HCT116 (cell line): ENCODE measurements around the gene PRKCQ. TPM values are rescaled to one million over a fixed set of nuclear protein-coding genes. Genes with fewer than 3 reads are reported as not detected.

Experiments
- ATAC-seq: fragments of 200-7000 bp; cut with Tn5 transposase; 2 replicates; pipeline ENCODE4 v1.9.1; 2020; ENCODE audit warnings: mild to moderate bottlenecking, moderate library complexity
- BruUV-seq: library from RNA; stranded (reverse); fragments of 400-500 nt; replicated peaks from 2 replicates; lab custom pipeline; 2021; lab: Mats Ljungman, UMichigan
- CTCF ChIA-PET: fragments of 300-600 bp; sonication (Branson Sonifier 250); formaldehyde crosslinking; loops from one replicate; lab custom pipeline; 2021; ENCODE audit warnings: antibody characterized with exemption; lab: Charles Lee
- POLR2A ChIA-PET: fragments of 300-600, 350-600 bp; sonication (Branson Sonifier 250); formaldehyde crosslinking; loops from one replicate; lab custom pipeline; 2021; ENCODE audit warnings: antibody characterized with exemption; lab: Charles Lee
- RAD21 ChIA-PET, 2 experiments: fragments of 300-600 bp; sonication (Branson Sonifier 250); formaldehyde crosslinking; loops; one replicate each; lab custom pipeline; 2023; ENCODE audit warnings: low total read pairs in 2 of 2; ENCODE audit not compliant: uncharacterized antibody in 2 of 2, unreplicated experiment in 2 of 2, low non-redundant PET in 1 of 2; lab: Charles Lee
- DNase-seq: peaks from one replicate; pipeline ENCODE4 v3.0.0-alpha.2; 2010; ENCODE audit warnings: low read depth, low spot score
- H2AFZ ChIP-seq: fragments of 200-600 bp; shearing (Covaris generic), sonication (generic); 2 replicates; pipeline ENCODE4 v1.6.1; 2017; ENCODE audit warnings: low read depth, mixed run types, mixed read lengths, antibody characterized with exemption, low read length; ENCODE audit not compliant: poor library complexity, severe bottlenecking
- H3K27ac ChIP-seq: 2 replicates; pipeline ENCODE4 v1.5.1; 2012; ENCODE audit warnings: low read depth, low read length
- H3K27me3 ChIP-seq: fragments of 200-600 bp; sonication (generic); 2 replicates; pipeline ENCODE4 v1.6.1; 2016; ENCODE audit warnings: mixed run types, low read length, mixed read lengths; ENCODE audit not compliant: insufficient read depth
- H3K36me3 ChIP-seq, 2 experiments: fragments of 200-500 bp in 1 of 2; fragments of 200-600 bp in 1 of 2; sonication (Bioruptor generic) in 1 of 2; sonication (generic) in 1 of 2; 2 replicates each; pipeline versions ENCODE4 v1.5.1 to v1.6.1; 2014 to 2016; ENCODE audit warnings: low read length in 2 of 2, inconsistent platforms in 1 of 2, mixed read lengths in 1 of 2, mixed run types in 1 of 2; ENCODE audit not compliant: insufficient read depth in 2 of 2, control insufficient read depth in 1 of 2
- H3K4me1 ChIP-seq, 2 experiments: fragments of 200-600 bp in 1 of 2; sonication (generic) in 1 of 2; 2 replicates each; pipeline versions ENCODE4 v1.5.1 to v1.6.1; 2012 to 2017; ENCODE audit warnings: low read length in 2 of 2, inconsistent platforms in 1 of 2, mild to moderate bottlenecking in 1 of 2, mixed read lengths in 1 of 2, mixed run types in 1 of 2, moderate library complexity in 1 of 2; ENCODE audit not compliant: insufficient read depth in 2 of 2, control insufficient read depth in 1 of 2
- H3K4me2 ChIP-seq: fragments of 200-600 bp; sonication (generic); 2 replicates; pipeline ENCODE4 v1.6.1; 2017; ENCODE audit warnings: mixed run types, low read length, mixed read lengths
- H3K4me3 ChIP-seq, 2 experiments: fragments of 200-600 bp in 1 of 2; sonication (generic) in 1 of 2; replicated peaks in 1 of 2; 2 replicates each; pipeline ENCODE4 v1.5.1; 2011 to 2016; ENCODE audit warnings: low read length in 2 of 2, control low read depth in 1 of 2, low read depth in 1 of 2, mild to moderate bottlenecking in 1 of 2, mixed read lengths in 1 of 2, mixed run types in 1 of 2
- H3K79me2 ChIP-seq: fragments of 200-600 bp; sonication (generic); 2 replicates; pipeline ENCODE4 v1.6.1; 2017; ENCODE audit warnings: mild to moderate bottlenecking, mixed run types, low read length, moderate library complexity, mixed read lengths; ENCODE audit not compliant: insufficient read depth
- H3K9ac ChIP-seq: fragments of 200-600 bp; sonication (generic); 2 replicates; pipeline ENCODE4 v1.6.1; 2016; ENCODE audit warnings: low read length, mixed read lengths
- H3K9me2 ChIP-seq: fragments of 200-600 bp; sonication (generic), shearing (Covaris generic); 2 replicates; pipeline ENCODE4 v1.6.1; 2017; ENCODE audit warnings: mixed run types, mild to moderate bottlenecking, moderate library complexity; ENCODE audit not compliant: insufficient read depth
- H3K9me3 ChIP-seq, 2 experiments: fragments of 200-500 bp in 1 of 2; fragments of 200-600 bp in 1 of 2; sonication (Bioruptor generic) in 1 of 2; sonication (generic) in 1 of 2; 2 replicates each; pipeline ENCODE4 v1.6.1; 2014 to 2017; ENCODE audit warnings: low read length in 2 of 2, mixed read lengths in 2 of 2, inconsistent platforms in 1 of 2, low read depth in 1 of 2, mild to moderate bottlenecking in 1 of 2, mixed run types in 1 of 2, moderate library complexity in 1 of 2; ENCODE audit not compliant: control insufficient read depth in 1 of 2, insufficient read depth in 1 of 2
- H4K20me1 ChIP-seq: fragments of 200-600 bp; sonication (generic), shearing (Covaris generic); 2 replicates; pipeline ENCODE4 v1.6.1; 2017; ENCODE audit warnings: mixed run types, mild to moderate bottlenecking, moderate library complexity; ENCODE audit not compliant: insufficient read depth
- CBX3 ChIP-seq: IDR thresholded peaks from 2 replicates; pipeline ENCODE4 v1.6.1; 2012; ENCODE audit warnings: low read depth
- CEBPB ChIP-seq: IDR thresholded peaks from 2 replicates; pipeline ENCODE4 v1.6.1; 2012; ENCODE audit warnings: low read depth
- EZH2phosphoT487 ChIP-seq: fragments of 200-600 bp; IDR thresholded peaks from 2 replicates; pipeline ENCODE4 v1.6.1; 2018; ENCODE audit warnings: antibody characterized with exemption, borderline replicate concordance
- REST ChIP-seq: IDR thresholded peaks from 2 replicates; pipeline ENCODE4 v1.6.1; 2012; ENCODE audit warnings: low read depth
- SIN3A ChIP-seq: IDR thresholded peaks from 2 replicates; pipeline ENCODE4 v1.6.1; 2012; ENCODE audit warnings: low read depth
- SP1 ChIP-seq: IDR thresholded peaks from 2 replicates; pipeline ENCODE4 v1.6.1; 2012; ENCODE audit warnings: low read depth
- SRF ChIP-seq: IDR thresholded peaks from 2 replicates; pipeline ENCODE4 v1.6.1; 2012; ENCODE audit warnings: low read depth
- TCF7L2 ChIP-seq: IDR thresholded peaks from 2 replicates; pipeline ENCODE4 v1.7.0; 2011; ENCODE audit warnings: borderline replicate concordance, inconsistent platforms; ENCODE audit not compliant: insufficient read depth, insufficient read length; ENCODE audit errors: extremely low read depth
- YY1 ChIP-seq: IDR thresholded peaks from 2 replicates; pipeline ENCODE4 v1.6.1; 2011; ENCODE audit warnings: low read length, low read depth, moderate library complexity, mild to moderate bottlenecking; ENCODE audit not compliant: insufficient replicate concordance; ENCODE audit errors: extremely low read depth
- intact Hi-C: fragments of 100-400 bp; cut with micrococcal nuclease; formaldehyde crosslinking; loops from 2 replicates; pipeline ENCODE4 v1.10.0; 2022
- total RNA-seq: library from RNA; stranded (reverse); gene quantifications from one replicate; pipeline ENCODE4 v1.2.1, GENCODE V29; 2021; ENCODE audit not compliant: unreplicated experiment
- TF ChIP-seq, protein P1 (sequence below): IDR thresholded peaks from 2 replicates; pipeline ENCODE4 v1.6.1; 2012

PRKCQ gene
- total RNA-seq, 1 experiment from 2014 or later = 0.54 TPM

- TF ChIP-seq REST (no peak), EZH2phosphoT487 (no peak), SP1 (no peak)
Measured at GRCh38 chr10:6607182-6607581, 27.1 kb upstream of the PRKCQ start (continued).

DNA sequence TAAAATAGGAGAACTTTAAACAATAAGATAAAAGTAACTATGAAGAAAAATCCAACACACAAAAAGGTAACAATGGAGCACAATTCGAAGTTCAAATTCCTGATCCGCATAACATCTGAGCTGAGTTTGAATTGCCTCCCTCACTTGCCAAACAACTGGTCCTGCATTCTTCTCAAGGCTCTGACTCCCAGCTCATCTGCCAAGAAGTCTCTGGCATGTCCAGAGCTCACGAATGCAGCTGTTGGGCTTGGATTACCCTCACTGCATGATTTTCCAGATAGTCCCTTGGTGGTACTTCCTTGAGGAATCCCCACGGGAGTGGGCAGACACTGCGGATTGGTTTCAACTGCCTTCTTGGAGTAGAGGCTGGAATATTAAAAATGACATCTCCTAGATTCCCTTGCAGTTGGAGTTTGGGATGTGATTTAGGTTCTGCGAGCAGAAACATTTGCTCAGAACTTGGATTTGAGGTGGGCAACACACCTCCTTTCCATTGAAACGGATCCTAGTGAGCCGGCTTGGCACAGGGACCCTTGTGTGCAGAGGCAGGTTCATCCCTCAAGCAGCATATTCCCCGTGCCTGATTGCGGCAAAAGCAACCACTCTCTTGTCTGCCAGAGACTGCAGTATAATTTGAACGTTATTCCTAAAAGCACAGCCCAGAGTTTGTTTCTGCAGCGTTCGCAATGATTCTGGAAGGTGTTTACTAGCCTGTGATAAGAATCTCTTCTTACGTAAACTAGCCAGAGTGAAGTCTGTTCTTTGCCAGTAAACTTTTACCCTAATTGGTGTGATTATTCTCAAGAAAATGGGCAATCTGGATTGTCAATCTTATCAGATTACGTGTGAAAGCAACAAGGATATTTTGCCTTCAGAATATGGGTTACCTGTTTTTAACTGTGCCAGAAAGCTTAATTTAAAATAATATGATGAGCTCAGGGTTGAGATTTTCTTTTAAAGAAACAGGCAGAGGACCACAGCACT is 23.4 kb upstream of the PRKCQ start:
- no peak overlapping the region for H3K27ac ChIP-seq
- no TSS peak for BruUV-seq
- ChIA-PET RAD21 (no interaction called here), POLR2A (no interaction called here), CTCF (no interaction called here)
- H3K79me2 ChIP-seq = no peaks in the 10 kb centered on the region
- H3K9me3 ChIP-seq = no peaks in the 10 kb centered on the region
- no peaks in the 10 kb centered on the region for H4K20me1 ChIP-seq
- H3K9me2 ChIP-seq = no peaks in the 10 kb centered on the region
- H2AFZ ChIP-seq = no peak overlapping the region
- TF ChIP-seq TCF7L2 (no peak), YY1 (no peak), CBX3 (no peak), SRF (no peak), SIN3A (no peak), CEBPB (no peak)
- TF ChIP-seq, protein P1, sequence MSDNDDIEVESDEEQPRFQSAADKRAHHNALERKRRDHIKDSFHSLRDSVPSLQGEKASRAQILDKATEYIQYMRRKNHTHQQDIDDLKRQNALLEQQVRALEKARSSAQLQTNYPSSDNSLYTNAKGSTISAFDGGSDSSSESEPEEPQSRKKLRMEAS = no peak
- no peaks in the 10 kb centered on the region for H3K4me1 ChIP-seq
- H3K36me3 ChIP-seq = no peaks in the 10 kb centered on the region
- H3K4me2 ChIP-seq = no peak overlapping the region
- DNase-seq (no peak), ATAC-seq (no peak)
- intact Hi-C loops = no loop called here
- H3K27me3 ChIP-seq = peaks cover 72% of the 10 kb centered on the region
- H3K4me3 ChIP-seq = no peak overlapping the region
- H3K9ac ChIP-seq = no peak overlapping the region
